ENCODE data around the gene ARHGAP10. TPM values are rescaled to one million over a fixed set of nuclear protein-coding genes. Genes with fewer than 3 reads are reported as not detected.
"Not testable (repeated sequence)": the region's sequence is repeated elsewhere in the genome, so short reads cannot be mapped to it uniquely, and the experiment has no call there.

ARHGAP10 gene
- total RNA-seq, 1 donor from 2014 or later = 20.2 TPM

GRCh38 chr4:147994491-147995385, 262.9 kb downstream of the ARHGAP10 start:
- H3K36me3 ChIP-seq = no peaks in the 10 kb centered on the region
- peaks cover 3% of the 10 kb centered on the region for H3K9me3 Mint-ChIP-seq
- no peaks in the 10 kb centered on the region for H4K20me1 ChIP-seq (ENCODE audit: low read depth)
- no peak overlapping the region for H3K4me3 ChIP-seq
- H2AFZ ChIP-seq (replicated peaks) = no peak overlapping the region
- H3K27ac Mint-ChIP-seq = no peak overlapping the region
- H3K9me3 ChIP-seq (ENCODE audit: low read depth) = no peaks in the 10 kb centered on the region
- no peak overlapping the region for H3K27ac ChIP-seq
- no peak for DNase-seq (ENCODE audit: low spot score)
- peaks cover 2% of the 10 kb centered on the region for H3K27me3 Mint-ChIP-seq (ENCODE audit: insufficient read depth, low read depth)
- H3K36me3 Mint-ChIP-seq = peaks cover 3% of the 10 kb centered on the region
- H3K27me3 ChIP-seq = no peaks in the 10 kb centered on the region
- H3F3A ChIP-seq (ENCODE audit: low read depth) = peaks cover 14% of the 10 kb centered on the region
- H3K4me3 Mint-ChIP-seq = no peak overlapping the region
- H3K4me1 Mint-ChIP-seq = peaks cover 32% of the 10 kb centered on the region
- H3K4me2 ChIP-seq = no peak overlapping the region
- H3K79me2 ChIP-seq (ENCODE audit: low read depth) = no peaks in the 10 kb centered on the region
- no peak for TF ChIP-seq EZH2 (IDR thresholded peaks at IDR 0.05)
- TF ChIP-seq CTCF (IDR thresholded peaks at IDR 0.05) = no peak
- TF ChIP-seq EZH2phosphoT487 (IDR thresholded peaks at IDR 0.05) = no peak
- H3K4me1 ChIP-seq = peaks cover 19% of the 10 kb centered on the region
- no peak overlapping the region for H3K9ac ChIP-seq

DNA sequence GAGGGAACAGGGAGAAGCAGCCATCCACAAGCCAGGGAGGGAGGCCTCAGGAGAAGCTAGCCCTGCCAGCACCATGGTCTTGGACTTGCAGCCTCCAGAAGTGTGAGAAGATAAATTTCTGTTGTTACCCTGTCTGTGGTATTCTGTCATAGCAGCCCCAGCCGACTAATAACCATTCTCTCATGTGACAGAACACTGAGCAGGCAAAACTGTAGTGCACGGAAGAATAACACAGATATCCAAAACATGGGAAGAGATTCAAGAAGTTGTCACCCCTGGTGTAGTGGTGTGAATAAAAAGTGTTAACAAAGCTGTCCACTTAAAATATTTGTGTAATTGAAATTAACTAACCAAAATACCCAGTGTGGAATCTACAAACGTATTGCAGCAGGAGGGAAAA, 265.0 kb downstream of the ARHGAP10 start:
- Histone ChIP-seq H3K9me3 (ENCODE audit: low read depth) (no peaks in the 10 kb centered on the region), H3K4me1 (peaks cover 11% of the 10 kb centered on the region), H3K4me3 (no peak overlapping the region), H3K27me3 (no peaks in the 10 kb centered on the region), H3K27ac (no peak overlapping the region), H3K79me2 (ENCODE audit: low read depth) (no peaks in the 10 kb centered on the region), H3K4me2 (no peak overlapping the region), H3K36me3 (no peaks in the 10 kb centered on the region), H3F3A (ENCODE audit: low read depth) (peaks cover 6% of the 10 kb centered on the region), H3K9ac (no peak overlapping the region), H2AFZ (replicated peaks) (no peak overlapping the region), H4K20me1 (ENCODE audit: low read depth) (no peaks in the 10 kb centered on the region)
- Mint-ChIP-seq H3K36me3 (peaks cover 3% of the 10 kb centered on the region), H3K27ac (no peak overlapping the region), H3K4me1 (peaks cover 19% of the 10 kb centered on the region), H3K27me3 (ENCODE audit: insufficient read depth, low read depth) (no peaks in the 10 kb centered on the region), H3K4me3 (no peak overlapping the region), H3K9me3 (peaks cover 9% of the 10 kb centered on the region)
- TF ChIP-seq CTCF (IDR thresholded peaks at IDR 0.05) = no peak
- DNase-seq (ENCODE audit: low spot score) = no peak

- not testable (repeated sequence) for H3K27me3 Mint-ChIP-seq (ENCODE audit: insufficient read depth, low read depth); H4K20me1 ChIP-seq (ENCODE audit: low read depth); H3K4me1 Mint-ChIP-seq; H3K9me3 Mint-ChIP-seq; H3K4me3 Mint-ChIP-seq; H3F3A ChIP-seq (ENCODE audit: low read depth); H3K9ac ChIP-seq; H3K79me2 ChIP-seq (ENCODE audit: low read depth); H3K4me3 ChIP-seq; H3K4me2 ChIP-seq; H3K36me3 ChIP-seq; H3K27ac ChIP-seq; H2AFZ ChIP-seq (replicated peaks); H3K36me3 Mint-ChIP-seq; H3K27me3 ChIP-seq; H3K27ac Mint-ChIP-seq; H3K4me1 ChIP-seq; DNase-seq (ENCODE audit: low spot score); H3K9me3 ChIP-seq (ENCODE audit: low read depth)
Measured at GRCh38 chr4:148000038-148000437, 268.1 kb downstream of the ARHGAP10 start.

GRCh38 chr4:148004228-148004857, 272.5 kb downstream of the ARHGAP10 start:
- no peaks in the 10 kb centered on the region for H4K20me1 ChIP-seq (ENCODE audit: low read depth)
- H3K9me3 ChIP-seq (ENCODE audit: low read depth) = no peaks in the 10 kb centered on the region
- peaks cover 8% of the 10 kb centered on the region for H3K9me3 Mint-ChIP-seq
- H3K27ac Mint-ChIP-seq = no peak overlapping the region
- peaks cover 10% of the 10 kb centered on the region for H3K4me1 Mint-ChIP-seq
- H3F3A ChIP-seq (ENCODE audit: low read depth) = no peaks in the 10 kb centered on the region
- H2AFZ ChIP-seq (replicated peaks) = no peak overlapping the region
- H3K9ac ChIP-seq = no peak overlapping the region
- peaks cover 2% of the 10 kb centered on the region for H3K27me3 Mint-ChIP-seq (ENCODE audit: insufficient read depth, low read depth)
- H3K27ac ChIP-seq = no peak overlapping the region
- DNase-seq (ENCODE audit: low spot score) = no peak
- no peak overlapping the region for H3K4me2 ChIP-seq
- H3K4me1 ChIP-seq = no peaks in the 10 kb centered on the region
- H3K27me3 ChIP-seq = no peaks in the 10 kb centered on the region
- no peaks in the 10 kb centered on the region for H3K36me3 ChIP-seq
- H3K4me3 Mint-ChIP-seq = no peak overlapping the region
- H3K79me2 ChIP-seq (ENCODE audit: low read depth) = no peaks in the 10 kb centered on the region
- TF ChIP-seq EZH2 (IDR thresholded peaks at IDR 0.05) = no peak
- no peak for TF ChIP-seq EZH2phosphoT487 (IDR thresholded peaks at IDR 0.05)
- TF ChIP-seq CTCF (IDR thresholded peaks at IDR 0.05) = no peak
- no peak overlapping the region for H3K4me3 ChIP-seq
- peaks cover 4% of the 10 kb centered on the region for H3K36me3 Mint-ChIP-seq

All from neural progenitor cell (in vitro differentiated cells).